MM.1S (cell line): ENCODE results near the gene TP73.

ENCODE experiments used
- EZH2 ChIP-seq: fragments of 300-600 bp; sonication (generic); optimal IDR thresholded peaks from 2 replicates; pipeline ENCODE3; 2017; ENCODE audit warnings: low read depth, mild to moderate bottlenecking, antibody characterized with exemption, low read length, mixed read lengths
- EZH2phosphoT487 ChIP-seq: fragments of 300-600 bp; sonication (generic); IDR thresholded peaks from 2 replicates; pipeline ENCODE4 v1.6.1; 2018; ENCODE audit warnings: antibody characterized with exemption, low read length
- TF ChIP-seq, protein P1 (sequence below): fragments of 300-600 bp; sonication (generic); IDR thresholded peaks from 2 replicates; pipeline ENCODE4 v1.5.1; 2016; ENCODE audit warnings: antibody characterized with exemption, low read length, mixed read lengths

DNA sequence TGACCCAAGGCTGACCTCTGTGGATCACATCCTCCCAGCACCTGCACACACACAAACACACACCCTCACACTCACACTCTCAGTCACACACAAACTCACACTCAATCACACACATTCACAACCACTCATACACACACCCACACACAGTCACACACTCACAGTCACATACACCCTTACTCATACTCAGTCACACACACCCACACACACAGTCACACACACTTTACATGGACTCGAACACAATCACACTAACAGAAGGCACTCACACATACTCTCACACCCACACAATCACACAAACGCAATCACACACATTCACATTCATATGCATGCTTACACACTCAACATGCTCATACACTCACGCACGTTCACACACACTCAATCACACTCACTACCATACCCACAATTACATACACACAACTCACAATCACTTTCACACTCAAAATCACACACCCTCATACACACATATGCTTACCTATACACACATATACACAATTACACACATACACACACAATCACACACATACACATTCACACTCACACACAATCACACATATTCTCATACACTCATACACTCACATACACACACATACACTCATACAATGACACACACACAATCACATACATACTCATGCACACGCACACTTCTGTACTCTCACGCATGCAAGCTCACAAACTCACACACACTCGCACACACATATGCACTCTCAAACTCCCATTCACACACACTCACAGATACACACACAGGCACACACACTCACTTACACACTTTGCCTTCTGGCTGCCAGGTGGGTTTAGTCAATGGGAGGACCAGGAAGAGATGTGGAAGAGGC, 47.1 kb upstream of the TP73 start:
- TF ChIP-seq, protein P1, sequence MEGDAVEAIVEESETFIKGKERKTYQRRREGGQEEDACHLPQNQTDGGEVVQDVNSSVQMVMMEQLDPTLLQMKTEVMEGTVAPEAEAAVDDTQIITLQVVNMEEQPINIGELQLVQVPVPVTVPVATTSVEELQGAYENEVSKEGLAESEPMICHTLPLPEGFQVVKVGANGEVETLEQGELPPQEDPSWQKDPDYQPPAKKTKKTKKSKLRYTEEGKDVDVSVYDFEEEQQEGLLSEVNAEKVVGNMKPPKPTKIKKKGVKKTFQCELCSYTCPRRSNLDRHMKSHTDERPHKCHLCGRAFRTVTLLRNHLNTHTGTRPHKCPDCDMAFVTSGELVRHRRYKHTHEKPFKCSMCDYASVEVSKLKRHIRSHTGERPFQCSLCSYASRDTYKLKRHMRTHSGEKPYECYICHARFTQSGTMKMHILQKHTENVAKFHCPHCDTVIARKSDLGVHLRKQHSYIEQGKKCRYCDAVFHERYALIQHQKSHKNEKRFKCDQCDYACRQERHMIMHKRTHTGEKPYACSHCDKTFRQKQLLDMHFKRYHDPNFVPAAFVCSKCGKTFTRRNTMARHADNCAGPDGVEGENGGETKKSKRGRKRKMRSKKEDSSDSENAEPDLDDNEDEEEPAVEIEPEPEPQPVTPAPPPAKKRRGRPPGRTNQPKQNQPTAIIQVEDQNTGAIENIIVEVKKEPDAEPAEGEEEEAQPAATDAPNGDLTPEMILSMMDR, result no peak
- no peak for TF ChIP-seq EZH2
- TF ChIP-seq EZH2phosphoT487, result no peak
